GM12878 (cell line): Measurements from ENCODE around the gene POU3F2. TPM values are rescaled to one million over a fixed set of nuclear protein-coding genes. Genes with fewer than 3 reads are reported as not detected.

ENCODE experiments used
- ATAC-seq: fragments of 200-7000 bp; cut with Tn5 transposase; 3 replicates; pipeline ENCODE4 v1.9.1; 2020; ENCODE audit warnings: mild to moderate bottlenecking, moderate library complexity
- BruUV-seq: library from RNA; stranded (reverse); fragments of 400-500 nt; replicated peaks from 2 replicates; lab custom pipeline; 2021; lab: Mats Ljungman, UMichigan
- CTCF ChIA-PET: fragments of 300-600 bp; sonication (Branson Sonifier 250); formaldehyde crosslinking; extraction: SDS; loops from one replicate; lab custom pipeline; 2021; ENCODE audit warnings: inconsistent platforms; lab: Yijun Ruan, JAX
- POLR2A ChIA-PET: fragments of 350-600 bp; formaldehyde crosslinking; extraction: SDS; loops from one replicate; lab custom pipeline; 2021; ENCODE audit warnings: inconsistent platforms; lab: Charles Lee
- RAD21 ChIA-PET: fragments of 300-600 bp; sonication (Branson Sonifier 250); formaldehyde crosslinking; loops from one replicate; lab custom pipeline; 2023; ENCODE audit warnings: antibody characterized with exemption; ENCODE audit not compliant: unreplicated experiment; lab: Charles Lee
- SMC1A ChIA-PET: fragments of 300-600 bp; sonication (Branson Sonifier 250); formaldehyde crosslinking; loops from one replicate; lab custom pipeline; 2023; ENCODE audit not compliant: unreplicated experiment, uncharacterized antibody; lab: Charles Lee
- DNase-seq: peaks from one replicate; pipeline ENCODE4 v3.0.0-alpha.2; 2011; ENCODE audit warnings: low read depth, low spot score
- FAIRE-seq: peaks from 3 replicates; lab custom pipeline; 2011; peaks lifted over from hg19 to GRCh38; lab: Jason Lieb, UNC
- H2AFZ ChIP-seq: 2 replicates; pipeline ENCODE4 v1.6.0; 2011; ENCODE audit warnings: low read depth, low read length, control low read depth; ENCODE audit not compliant: control insufficient read depth
- H3K27ac ChIP-seq: 2 replicates; pipeline ENCODE4 v1.5.1; 2011; ENCODE audit warnings: control low read depth; ENCODE audit not compliant: control insufficient read depth, insufficient read depth
- H3K27me3 ChIP-seq, 2 experiments: replicated peaks in 1 of 2; 2 replicates each; pipeline versions ENCODE4 v1.6.0 to v1.6.1; 2011; ENCODE audit warnings: low read length in 1 of 2; ENCODE audit not compliant: control insufficient read depth in 2 of 2, insufficient read depth in 2 of 2
- H3K36me3 ChIP-seq, 2 experiments: 2 replicates each; pipeline ENCODE4 v1.5.1; 2011; ENCODE audit warnings: low read length in 1 of 2; ENCODE audit not compliant: control insufficient read depth in 2 of 2, insufficient read depth in 2 of 2
- H3K4me1 ChIP-seq: 2 replicates; pipeline ENCODE4 v1.6.1; 2011; ENCODE audit warnings: mild to moderate bottlenecking, low read length, moderate library complexity, mixed read lengths; ENCODE audit not compliant: control insufficient read depth, insufficient read depth
- H3K4me2 ChIP-seq: 2 replicates; pipeline ENCODE4 v1.6.0; 2011; ENCODE audit warnings: control low read depth; ENCODE audit not compliant: control insufficient read depth, insufficient read depth
- H3K4me3 ChIP-seq: fragments of 200-600 bp; sonication (generic); 2 replicates; pipeline ENCODE4 v1.5.1; 2016
- H3K79me2 ChIP-seq: 2 replicates; pipeline ENCODE4 v1.6.0; 2011; ENCODE audit warnings: low read length; ENCODE audit not compliant: control insufficient read depth, insufficient read depth
- H3K9ac ChIP-seq: 2 replicates; pipeline ENCODE4 v1.8.0; 2011; ENCODE audit warnings: low read length, control low read depth, mixed read lengths; ENCODE audit not compliant: control insufficient read depth, insufficient read depth
- H3K9me3 ChIP-seq: replicated peaks from 3 replicates; pipeline ENCODE4 v1.5.1; 2011; ENCODE audit warnings: mild to moderate bottlenecking, low read length; ENCODE audit not compliant: control insufficient read depth, insufficient read depth
- H4K20me1 ChIP-seq: 2 replicates; pipeline ENCODE4 v1.6.0; 2011; ENCODE audit not compliant: control insufficient read depth, insufficient read depth
- ASH2L ChIP-seq: fragments of 300-600, 200-600 bp; sonication (generic); IDR thresholded peaks from 2 replicates; pipeline ENCODE4 v1.6.1; 2017; ENCODE audit warnings: low read depth, mild to moderate bottlenecking, borderline replicate concordance
- CEBPZ ChIP-seq: fragments of 150-350 bp; IDR thresholded peaks from 2 replicates; pipeline ENCODE4 v1.6.1; 2016; ENCODE audit warnings: low read depth, low read length
- HCFC1 ChIP-seq: fragments of 150-350 bp; IDR thresholded peaks from 2 replicates; pipeline ENCODE4 v1.6.1; 2014; ENCODE audit warnings: low read length
- NKRF ChIP-seq: fragments of 450-650 bp; conservative IDR thresholded peaks from 2 replicates; pipeline ENCODE4 v1.6.1; 2017; ENCODE audit warnings: mild to moderate bottlenecking, moderate library complexity
- NR2F1 ChIP-seq: fragments of 450-650 bp; conservative IDR thresholded peaks from 2 replicates; pipeline ENCODE4 v1.6.1; 2017; ENCODE audit warnings: mild to moderate bottlenecking
- SIN3A ChIP-seq: IDR thresholded peaks from 2 replicates; pipeline ENCODE4 v1.6.1; 2012; ENCODE audit warnings: low read depth, low read length, improper control_type of control experiment
- SIX5 ChIP-seq: IDR thresholded peaks from 2 replicates; pipeline ENCODE4 v1.6.1; 2011; ENCODE audit warnings: mild to moderate bottlenecking, low read depth, low read length, moderate library complexity; ENCODE audit not compliant: severe bottlenecking
- SMC3 ChIP-seq: IDR thresholded peaks from 2 replicates; pipeline ENCODE4 v1.6.1; 2011; ENCODE audit warnings: low read length, improper control_type of control experiment, borderline replicate concordance
- SUZ12 ChIP-seq: fragments of 200-600 bp; sonication (generic); IDR thresholded peaks from one replicate; pipeline ENCODE4 v1.6.1; 2018; ENCODE audit warnings: antibody characterized with exemption, mild to moderate bottlenecking; ENCODE audit not compliant: unreplicated experiment
- ZNF24 ChIP-seq: fragments of 450-650 bp; IDR thresholded peaks from 2 replicates; pipeline ENCODE4 v1.6.1; 2017; ENCODE audit warnings: antibody characterized with exemption, mild to moderate bottlenecking
- ZNF384 ChIP-seq: IDR thresholded peaks from 2 replicates; pipeline ENCODE4 v1.6.1; 2012; ENCODE audit warnings: low read depth, mild to moderate bottlenecking, low read length, improper control_type of control experiment, borderline replicate concordance
- WGBS: methylation state at CpG from one replicate; pipeline ENCODE4 v1.1.6; 2016; ENCODE audit warnings: low lambda C conversion rate; ENCODE audit not compliant: insufficient replicate concordance, insufficient coverage; ENCODE audit errors: missing lambda C conversion rate; 5-methylcytosine and 5-hydroxymethylcytosine counted together
- in situ Hi-C: fragments of 300-500 bp; cut with MboI; formaldehyde crosslinking; loops from 9 replicates; pipeline ENCODE4 v1.14.3; 2018; ENCODE audit warnings: mixed read lengths
- intact Hi-C: fragments of 100-400 bp; cut with micrococcal nuclease; formaldehyde crosslinking; loops from one replicate; pipeline ENCODE4 v1.14.2; 2022; ENCODE audit not compliant: unreplicated experiment
- polyA plus RNA-seq, 11 experiments: library from polyadenylated mRNA; depleted of rRNA in 4 of 11; unstranded in 6 of 11; stranded (reverse) in 5 of 11; fragments of >200 nt; fragmentation: Nextera tagmentation in 4 of 11; fragmentation: Illumina TruSeq in 1 of 11; extraction: Ambion mirVana in 4 of 11; extraction: Trizol in 1 of 11; gene quantifications; 1 replicate in 1 of 11; 2 replicates in 10 of 11; pipeline versions ENCODE4 v1.2.1 to v1.2.3, GENCODE V29; 2011 to 2016; ENCODE audit warnings: inconsistent platforms in 2 of 11, missing spikeins in 2 of 11, low read depth in 1 of 11
- total RNA-seq, 4 experiments: library from RNA; depleted of rRNA in 3 of 4; stranded (reverse); fragments of >200 nt in 3 of 4; fragmentation: Illumina TruSeq in 1 of 4; extraction: Trizol in 1 of 4; gene quantifications; 2 replicates each; pipeline versions ENCODE4 v1.2.1 to v1.2.3, GENCODE V29; 2013 to 2021
- TF ChIP-seq, protein P1 (sequence below): fragments of 450-650 bp; IDR thresholded peaks from 2 replicates; pipeline ENCODE4 v1.6.1; 2016; ENCODE audit warnings: mild to moderate bottlenecking

The POU3F2 gene
- total and polyA plus RNA-seq, 10 of the 15 experiments (the other 5 are each of a cell fraction or from before 2014, with no cell fraction given), result not detected

- ChIA-PET RAD21 (interaction anchor here (1.0 kb wide), 1 partner anchor 68 kb away, joined by 3 read pairs; no protein-coding TSS in a partner anchor), CTCF (interaction anchor here (0.6 to 1.4 kb wide), 3 partner anchors 8 to 55 kb away, joined by 3 to 4 read pairs (median 4); no protein-coding TSS in a partner anchor), SMC1A (interaction anchor here (1.0 kb wide), 1 partner anchor 68 kb away, joined by 4 read pairs; no protein-coding TSS in a partner anchor), POLR2A (no interaction called here)
- Histone ChIP-seq H3K4me3 (no peak overlapping the region), H3K9me3 (no peaks in the 10 kb centered on the region), H3K27me3 (peaks cover 8 to 34% of the 10 kb centered on the region in 2 experiments), H3K79me2 (no peaks in the 10 kb centered on the region), H2AFZ (no peak overlapping the region), H3K36me3 (no peaks in the 10 kb centered on the region), H3K4me1 (no peaks in the 10 kb centered on the region), H3K9ac (no peak overlapping the region), H3K27ac (no peak overlapping the region), H3K4me2 (no peak overlapping the region), H4K20me1 (no peaks in the 10 kb centered on the region)
- in situ Hi-C loops, result loop anchor here (5.0 kb wide), 1 partner anchor 1348 kb away; no protein-coding TSS in a partner anchor
- FAIRE-seq (peak; percentile 84), DNase-seq (peak; percentile 11), ATAC-seq (peak; percentile 87)
- WGBS, result 2% methylated on average over 29 of the region's 50 CpGs
- no TSS peak for BruUV-seq
- intact Hi-C loops, result loop anchor here (1.0 to 10.0 kb wide), 6 partner anchors 77 to 1349 kb away; no protein-coding TSS in a partner anchor
- TF ChIP-seq SUZ12 (peak; percentile 87), SIN3A (no peak), SMC3 (peak; percentile 73), CEBPZ (no peak), NKRF (no peak), ASH2L (no peak), SIX5 (no peak), HCFC1 (no peak), ZNF384 (no peak), NR2F1 (no peak), ZNF24 (no peak)
- TF ChIP-seq, protein P1, sequence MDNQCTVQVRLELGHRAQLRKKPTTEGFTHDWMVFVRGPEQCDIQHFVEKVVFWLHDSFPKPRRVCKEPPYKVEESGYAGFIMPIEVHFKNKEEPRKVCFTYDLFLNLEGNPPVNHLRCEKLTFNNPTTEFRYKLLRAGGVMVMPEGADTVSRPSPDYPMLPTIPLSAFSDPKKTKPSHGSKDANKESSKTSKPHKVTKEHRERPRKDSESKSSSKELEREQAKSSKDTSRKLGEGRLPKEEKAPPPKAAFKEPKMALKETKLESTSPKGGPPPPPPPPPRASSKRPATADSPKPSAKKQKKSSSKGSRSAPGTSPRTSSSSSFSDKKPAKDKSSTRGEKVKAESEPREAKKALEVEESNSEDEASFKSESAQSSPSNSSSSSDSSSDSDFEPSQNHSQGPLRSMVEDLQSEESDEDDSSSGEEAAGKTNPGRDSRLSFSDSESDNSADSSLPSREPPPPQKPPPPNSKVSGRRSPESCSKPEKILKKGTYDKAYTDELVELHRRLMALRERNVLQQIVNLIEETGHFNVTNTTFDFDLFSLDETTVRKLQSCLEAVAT, result no peak
Observed at GRCh38 chr6:98845211-98846020, 11.0 kb downstream of the POU3F2 start.
